GM18861 (cell line): ENCODE measurements around the gene FAM13B.
"Not testable (repeated sequence)": the region's sequence is repeated elsewhere in the genome, so short reads cannot be mapped to it uniquely, and the experiment has no call there.

Source experiments
- ATAC-seq: cut with Tn5 transposase; IDR thresholded peaks from one replicate; pipeline ENCODE4 v1.9.1; 2021; ENCODE audit not compliant: unreplicated experiment

Gene FAM13B

GRCh38 chr5:137989419-137989818 lies 43.5 kb downstream of the FAM13B start:
- no peak for ATAC-seq

DNA sequence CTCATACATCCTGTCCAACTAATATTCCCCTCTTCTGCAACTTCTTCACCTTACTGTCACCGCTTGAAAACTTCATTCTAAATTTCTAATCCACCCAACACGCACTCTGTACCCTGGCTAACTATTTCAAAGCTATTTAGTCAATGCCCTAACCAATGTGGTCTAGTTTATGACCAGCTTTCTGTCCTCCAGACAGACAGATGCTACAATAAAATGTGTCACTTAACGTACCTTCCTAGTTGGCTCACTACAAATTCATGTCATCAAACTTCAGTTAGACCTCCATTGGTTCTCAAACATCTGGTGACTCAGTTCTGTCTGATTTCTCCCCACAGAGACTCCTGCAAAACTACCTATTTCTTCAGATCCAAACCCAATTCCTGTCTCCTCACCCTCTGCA lies 57.7 kb downstream of the FAM13B start:
- no peak for ATAC-seq

GRCh38 chr5:137970384-137970783 lies 62.5 kb downstream of the FAM13B start:
- not testable (repeated sequence) for ATAC-seq

- no peak for ATAC-seq
Observed at GRCh38 chr5:137960819-137961218, 72.1 kb downstream of the FAM13B start.

DNA sequence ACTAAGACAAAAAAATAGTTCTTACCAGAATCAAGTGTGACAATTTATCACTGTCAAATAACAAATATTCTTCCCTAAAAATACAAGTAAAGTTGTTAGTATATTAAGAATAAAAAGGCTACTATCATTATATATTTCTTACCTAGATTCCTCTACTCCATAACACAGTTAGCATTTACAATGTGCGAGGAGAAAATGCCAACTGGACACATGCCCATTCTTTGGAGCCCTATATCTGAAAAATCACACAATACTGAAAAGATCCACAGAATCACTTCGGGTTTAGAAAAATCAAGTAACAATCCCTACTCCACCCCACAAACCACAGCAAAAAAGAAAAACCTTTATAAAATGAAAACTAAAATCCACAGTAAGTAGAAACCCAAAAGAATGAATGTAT lies 72.7 kb downstream of the FAM13B start:
- ATAC-seq, result no peak

GRCh38 chr5:137959488-137959887 lies 73.4 kb downstream of the FAM13B start:
- no peak for ATAC-seq

DNA sequence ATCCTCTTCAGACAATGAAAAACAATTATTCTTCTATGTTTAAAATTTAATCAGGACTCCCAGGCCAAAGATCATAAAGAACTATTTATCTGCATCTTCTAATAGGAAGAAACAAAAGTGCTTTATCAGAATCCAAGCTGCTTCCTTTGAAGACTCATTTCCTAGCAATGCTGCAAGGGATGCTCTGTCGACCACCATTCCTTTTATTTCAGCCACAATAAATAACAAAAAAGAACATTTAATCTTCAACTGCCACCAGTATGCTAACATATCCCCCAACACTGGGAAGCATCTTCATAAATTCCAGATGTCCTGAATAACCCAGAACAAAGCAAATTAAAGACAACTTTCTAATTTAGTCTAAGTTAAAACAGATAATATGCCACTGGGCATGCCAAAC lies 74.9 kb downstream of the FAM13B start:
- no peak for ATAC-seq

- ATAC-seq, result no peak
Observed at GRCh38 chr5:137954131-137954879, 78.6 kb downstream of the FAM13B start.

DNA sequence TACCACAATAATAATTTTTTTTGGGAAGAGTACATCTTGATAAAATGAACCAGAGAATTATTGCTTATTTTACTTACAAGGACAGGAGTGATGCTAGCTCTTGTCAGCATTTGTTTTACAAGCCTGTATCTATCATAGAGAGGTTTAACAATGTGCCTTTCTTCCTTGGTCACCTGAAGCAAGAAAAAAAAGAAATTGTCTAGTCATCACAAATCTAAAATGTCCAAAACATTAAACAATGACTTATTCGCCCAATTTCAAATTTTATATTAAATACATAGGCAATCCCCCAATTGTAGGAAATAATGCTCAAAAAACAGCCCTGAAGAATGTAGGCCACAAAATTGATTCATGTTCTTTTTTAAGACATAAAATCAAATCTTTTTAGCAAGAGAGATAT lies 87.1 kb downstream of the FAM13B start:
- ATAC-seq, result no peak

DNA sequence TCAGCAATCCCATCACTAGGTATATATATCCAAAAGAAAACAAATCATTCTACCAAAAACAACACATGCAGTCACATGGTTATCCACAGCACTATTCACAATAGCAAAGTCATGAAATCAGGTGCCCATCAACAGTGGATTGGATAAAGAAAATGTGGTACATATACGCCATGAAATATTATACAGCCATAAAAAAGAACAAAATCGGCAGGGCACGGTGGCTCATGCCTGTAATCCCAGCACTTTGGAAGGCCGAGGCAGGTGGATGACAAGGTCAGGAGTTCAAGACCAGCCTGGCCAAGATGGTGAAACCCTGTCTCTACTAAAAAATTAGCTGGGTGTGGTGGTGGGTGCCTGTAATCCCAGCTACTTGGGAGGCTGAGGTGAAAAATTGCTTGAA lies 88.6 kb downstream of the FAM13B start:
- not testable (repeated sequence) for ATAC-seq

GRCh38 chr5:137939331-137939730 lies 93.5 kb downstream of the FAM13B start:
- no peak for ATAC-seq

- peak; percentile 38 for ATAC-seq
Observed at GRCh38 chr5:137938751-137939143, 94.1 kb downstream of the FAM13B start.

DNA sequence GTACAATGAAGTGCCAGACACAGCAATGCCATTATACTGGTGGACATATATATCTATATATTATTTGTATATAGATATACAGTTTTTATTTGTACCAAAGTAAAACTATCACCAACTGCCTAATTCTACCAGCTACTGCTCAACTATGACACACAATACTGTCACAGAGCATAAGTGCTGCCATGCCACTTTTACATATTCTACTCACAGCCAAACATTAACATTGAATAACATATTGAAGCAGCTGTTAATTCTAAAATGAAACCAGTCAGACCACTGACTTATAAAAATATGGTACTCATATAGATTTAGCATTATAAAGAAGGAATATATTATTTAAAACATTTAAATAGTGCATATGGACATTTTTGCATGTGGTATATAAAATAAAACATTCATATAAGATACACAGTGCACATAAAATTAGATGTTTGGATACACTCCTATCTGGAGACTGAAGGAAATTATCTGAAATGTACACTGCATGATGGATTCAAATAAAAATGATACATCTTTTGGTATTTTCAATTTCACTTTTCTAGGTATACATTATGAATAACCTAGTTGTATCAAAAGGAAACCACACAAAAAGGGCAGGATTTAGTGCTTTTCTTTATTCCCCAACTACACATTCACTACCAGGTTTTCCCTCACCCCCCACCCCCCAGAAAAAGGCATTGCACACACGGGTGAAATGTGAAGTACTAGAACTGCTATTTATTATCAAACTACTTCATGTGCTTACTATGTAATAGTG lies 94.7 kb downstream of the FAM13B start:
- no peak for ATAC-seq

- no peak for ATAC-seq
Observed at GRCh38 chr5:137935694-137936093, 97.2 kb downstream of the FAM13B start.

GRCh38 chr5:137935190-137935589 lies 97.7 kb downstream of the FAM13B start:
- ATAC-seq, result peak; percentile 40

DNA sequence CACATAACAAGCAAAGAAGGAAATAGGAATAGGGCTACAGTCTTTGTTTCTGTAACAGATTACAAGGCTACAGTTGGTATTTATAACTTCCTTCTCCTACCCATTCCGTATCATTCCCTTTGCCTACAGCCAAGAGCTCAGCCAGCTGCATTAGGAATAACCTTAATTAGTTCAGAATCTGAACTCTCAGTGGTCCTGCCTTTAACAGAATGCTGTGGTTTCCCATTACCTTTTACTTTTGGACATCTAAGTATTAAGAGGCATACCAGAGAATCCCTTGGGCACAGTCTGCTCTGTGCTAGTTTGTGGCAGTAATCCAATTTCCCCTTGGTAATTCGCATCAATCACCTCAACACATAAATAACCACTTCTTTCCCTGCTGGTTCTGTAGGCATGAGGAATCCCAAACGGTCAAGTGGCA lies 99.4 kb downstream of the FAM13B start:
- no peak for ATAC-seq

DNA sequence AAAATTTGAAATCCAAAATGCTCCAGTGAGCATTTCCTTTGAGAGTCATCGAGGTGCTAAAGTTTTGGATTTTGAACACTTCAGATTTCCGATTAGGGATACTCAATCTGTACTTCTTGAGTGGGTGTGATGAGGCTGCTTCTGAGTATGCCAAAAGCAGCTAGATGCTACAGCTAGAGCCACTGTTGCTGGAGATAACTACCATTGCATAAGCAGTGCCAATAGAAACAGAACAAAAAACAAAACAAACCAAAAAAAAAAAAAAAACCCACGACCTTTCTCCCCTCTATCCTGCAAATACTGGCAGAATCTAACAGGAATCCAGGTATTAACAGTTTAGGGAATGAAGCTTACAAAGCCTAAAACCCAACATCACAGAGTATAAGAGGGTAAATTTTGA lies 100.1 kb downstream of the FAM13B start:
- no peak for ATAC-seq

- no peak for ATAC-seq
Observed at GRCh38 chr5:137923856-137924255, 109.0 kb downstream of the FAM13B start.

DNA sequence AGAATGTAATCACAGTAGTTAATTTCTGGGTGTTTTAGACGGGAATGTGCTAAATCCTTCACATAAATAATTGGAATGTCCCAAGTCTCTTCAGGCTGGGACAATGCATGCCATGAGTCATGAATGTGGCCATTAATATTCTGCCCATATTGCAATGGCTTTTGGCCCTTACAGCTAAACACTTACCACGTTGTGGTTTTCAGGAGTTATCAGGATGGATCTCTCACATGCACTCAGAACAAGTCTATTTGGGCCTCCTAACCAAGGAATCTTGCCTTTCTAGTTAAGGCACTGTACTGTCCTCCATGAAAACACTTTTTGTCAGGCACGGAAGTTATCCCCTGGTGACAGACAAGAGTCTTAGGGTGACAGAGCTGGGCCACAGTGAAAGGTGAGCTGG lies 110.9 kb downstream of the FAM13B start:
- ATAC-seq, result no peak

DNA sequence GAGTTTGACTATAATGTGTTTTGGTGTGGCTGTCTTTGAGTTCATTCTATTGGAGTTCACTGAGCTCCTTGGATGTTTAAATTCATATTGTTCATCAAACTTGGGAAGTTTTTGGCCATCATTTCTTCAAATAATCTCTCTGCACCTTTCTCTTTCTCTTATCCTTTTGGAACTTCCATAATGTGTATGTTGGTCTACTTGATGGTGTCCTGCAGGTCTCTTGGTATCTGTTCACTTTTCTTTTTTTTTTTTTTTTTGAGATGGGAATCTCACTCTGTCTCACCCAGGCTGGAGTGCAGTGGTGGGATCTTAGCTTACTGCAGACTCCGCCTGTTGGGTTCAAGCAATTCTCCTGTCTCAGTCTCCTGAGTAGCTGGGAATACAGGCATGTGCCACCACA lies 116.0 kb downstream of the FAM13B start:
- ATAC-seq, result no peak

- ATAC-seq, result no peak
Observed at GRCh38 chr5:137914758-137915157, 118.1 kb downstream of the FAM13B start.

- ATAC-seq, result no peak
Observed at GRCh38 chr5:137902408-137903133, 130.3 kb downstream of the FAM13B start.
